Epithelial cell of proximal tubule (primary cell): ENCODE data around the gene SHF. TPM values are rescaled to one million over a fixed set of nuclear protein-coding genes. Genes with fewer than 3 reads are reported as not detected.
A peak's percentile ranks its signal among the peaks of the same experiment; 100 is the strongest.

Source experiments
- DNase-seq: peaks from one replicate; pipeline ENCODE4 v3.0.0-alpha.2; 2011; ENCODE audit warnings: low read depth
- H3K4me3 ChIP-seq: 2 replicates; pipeline ENCODE4 v1.5.1; 2011; ENCODE audit warnings: low read depth, mild to moderate bottlenecking, low read length
- CTCF ChIP-seq: conservative IDR thresholded peaks from 2 replicates; pipeline ENCODE4 v1.5.1; 2012; ENCODE audit warnings: low read depth, mild to moderate bottlenecking, low read length
- total RNA-seq: library from RNA; depleted of rRNA; stranded (reverse); fragments of >200 nt; gene quantifications from 2 replicates; pipeline ENCODE4 v1.2.3, GENCODE V29; 2015

The SHF gene
- total RNA-seq, 1 donor from 2014 or later = 1.1 TPM

GRCh38 chr15:45123397-45123796, 64.4 kb downstream of the SHF start:
- TF ChIP-seq CTCF = no peak
- no peak overlapping the region for H3K4me3 ChIP-seq
- DNase-seq = no peak

- no peak for TF ChIP-seq CTCF
- H3K4me3 ChIP-seq = no peak overlapping the region
- no peak for DNase-seq
Measured at GRCh38 chr15:45122719-45123118, 65.0 kb downstream of the SHF start.

DNA sequence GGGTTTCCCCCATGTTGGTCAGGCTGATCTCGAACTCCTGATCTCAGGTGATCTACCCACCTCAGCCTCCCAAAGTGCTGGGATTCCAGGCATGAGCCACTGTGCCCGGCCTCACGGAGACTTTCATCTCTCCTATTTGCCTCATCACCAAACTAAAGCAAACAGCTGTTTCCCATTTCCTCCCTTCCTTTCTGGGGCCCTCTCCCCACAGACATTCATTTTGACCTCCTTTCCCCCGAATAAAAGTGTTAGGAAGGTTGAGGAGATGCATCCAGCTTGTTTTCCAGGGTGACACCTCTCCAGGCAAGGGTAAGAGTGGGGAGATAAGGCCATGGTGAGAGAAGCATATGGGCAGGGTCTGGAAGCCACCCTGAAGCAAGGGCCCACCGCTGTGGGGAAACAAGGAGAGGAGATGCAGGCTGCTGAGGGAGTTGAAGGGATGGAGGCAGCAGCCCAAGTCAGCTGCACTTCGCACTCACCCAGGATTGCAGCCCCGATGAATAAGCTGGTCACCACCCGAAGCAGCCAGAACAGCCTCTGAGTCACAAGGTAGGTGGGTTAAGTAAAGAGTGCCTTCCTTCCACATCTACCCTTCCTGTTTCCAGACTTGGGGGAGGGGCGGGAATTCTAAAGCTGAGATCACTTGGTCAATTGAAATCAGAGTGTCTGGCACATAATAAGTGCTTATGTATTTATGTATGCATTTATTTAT, 65.9 kb downstream of the SHF start:
- DNase-seq = peak; percentile 45
- no peak for TF ChIP-seq CTCF
- H3K4me3 ChIP-seq = no peak overlapping the region

DNA sequence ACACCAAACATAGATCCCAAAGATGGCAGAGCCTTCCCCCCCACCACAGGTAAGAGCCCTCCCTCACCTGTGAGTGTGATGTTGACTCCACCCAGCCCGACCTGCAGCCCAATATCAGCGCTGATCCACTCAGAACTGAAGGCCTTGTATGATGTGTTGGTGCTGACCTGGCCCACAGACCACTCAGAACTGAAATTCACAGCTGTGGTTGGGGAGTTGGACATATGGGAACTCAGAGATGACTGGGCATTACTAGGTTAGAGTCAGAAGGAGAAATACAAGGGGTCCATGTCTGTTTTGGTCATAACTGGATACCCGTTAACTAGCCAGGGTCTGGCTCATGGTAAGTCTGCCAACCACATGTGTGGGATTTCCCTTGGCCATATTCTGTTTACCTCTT, 66.7 kb downstream of the SHF start:
- H3K4me3 ChIP-seq = no peak overlapping the region
- no peak for DNase-seq
- no peak for TF ChIP-seq CTCF

- H3K4me3 ChIP-seq = no peak overlapping the region
- TF ChIP-seq CTCF = no peak
- no peak for DNase-seq
Measured at GRCh38 chr15:45120081-45120972, 67.4 kb downstream of the SHF start.

DNA sequence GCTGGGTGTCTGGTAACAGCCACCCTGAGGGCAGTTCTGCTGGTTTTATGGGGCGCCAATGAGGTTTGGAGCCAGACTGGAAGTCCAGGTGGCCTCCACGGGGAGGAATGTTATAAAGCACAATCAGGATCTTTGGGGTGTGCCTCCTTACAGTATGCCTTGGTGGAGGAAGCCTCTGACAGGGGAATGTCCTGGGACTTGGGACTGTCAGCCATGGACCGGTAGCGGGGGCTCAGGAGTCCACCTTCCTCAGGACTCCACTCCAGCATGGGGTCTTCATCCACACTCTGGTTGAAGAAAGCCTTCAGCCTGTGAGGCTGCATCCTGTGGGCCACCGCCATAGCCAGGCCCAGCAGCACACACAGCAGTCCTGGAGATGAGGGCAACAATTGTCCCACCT, 68.8 kb downstream of the SHF start:
- no peak overlapping the region for H3K4me3 ChIP-seq
- no peak for DNase-seq
- TF ChIP-seq CTCF = no peak
